Measurements from ENCODE around the gene BTBD17.

Gene BTBD17

GRCh38 chr17:74335529-74336062 is 26.1 kb downstream of the BTBD17 start:
- no peak for DNase-seq (ENCODE audit: low spot score)

- DNase-seq (ENCODE audit: low spot score): no peak
These were observed 27.2 kb downstream of the BTBD17 start for GRCh38 chr17:74334393-74335039.

GRCh38 chr17:74332763-74333283 is 28.8 kb downstream of the BTBD17 start:
- DNase-seq (ENCODE audit: low spot score): no peak

- no peak for DNase-seq (ENCODE audit: low spot score)
These were observed 29.5 kb downstream of the BTBD17 start for GRCh38 chr17:74332017-74332650.

- no peak for DNase-seq (ENCODE audit: low spot score)
These were observed 31.2 kb downstream of the BTBD17 start for GRCh38 chr17:74330446-74330845.

- no peak for DNase-seq (ENCODE audit: low spot score)
These were observed 32.3 kb downstream of the BTBD17 start for GRCh38 chr17:74329378-74329777.

- no peak for DNase-seq (ENCODE audit: low spot score)
These were observed 33.2 kb downstream of the BTBD17 start for GRCh38 chr17:74328487-74328886.

- DNase-seq (ENCODE audit: low spot score): no peak
These were observed 35.2 kb downstream of the BTBD17 start for GRCh38 chr17:74326506-74326905.

- DNase-seq (ENCODE audit: low spot score): peak; percentile 58
These were observed 35.8 kb downstream of the BTBD17 start, which contains the start of gene KIF19 for GRCh38 chr17:74325743-74326379. Gene KIF19, plus strand, starts transcription at chr17:74326226. Its CDS starts 124 bp downstream, at chr17:74326350.

GRCh38 chr17:74325376-74325742 is 36.3 kb downstream of the BTBD17 start:
- no peak for DNase-seq (ENCODE audit: low spot score)

- no peak for DNase-seq (ENCODE audit: low spot score)
These were observed 37.1 kb downstream of the BTBD17 start for GRCh38 chr17:74324521-74324920.

GRCh38 chr17:74318391-74318790 is 43.3 kb downstream of the BTBD17 start:
- DNase-seq (ENCODE audit: low spot score): no peak

GRCh38 chr17:74317071-74317470 is 44.6 kb downstream of the BTBD17 start:
- DNase-seq (ENCODE audit: low spot score): no peak

- DNase-seq (ENCODE audit: low spot score): no peak
These were observed 45.4 kb downstream of the BTBD17 start for GRCh38 chr17:74316220-74316619.

GRCh38 chr17:74314877-74315276 is 46.8 kb downstream of the BTBD17 start:
- DNase-seq (ENCODE audit: low spot score): no peak

- DNase-seq (ENCODE audit: low spot score): no peak
These were observed 51.8 kb downstream of the BTBD17 start for GRCh38 chr17:74309902-74310301.

GRCh38 chr17:74307984-74308773 is 53.5 kb downstream of the BTBD17 start:
- DNase-seq (ENCODE audit: low spot score): no peak
